ENCODE measurements around the gene TMEM263.

The TMEM263 gene

DNA sequence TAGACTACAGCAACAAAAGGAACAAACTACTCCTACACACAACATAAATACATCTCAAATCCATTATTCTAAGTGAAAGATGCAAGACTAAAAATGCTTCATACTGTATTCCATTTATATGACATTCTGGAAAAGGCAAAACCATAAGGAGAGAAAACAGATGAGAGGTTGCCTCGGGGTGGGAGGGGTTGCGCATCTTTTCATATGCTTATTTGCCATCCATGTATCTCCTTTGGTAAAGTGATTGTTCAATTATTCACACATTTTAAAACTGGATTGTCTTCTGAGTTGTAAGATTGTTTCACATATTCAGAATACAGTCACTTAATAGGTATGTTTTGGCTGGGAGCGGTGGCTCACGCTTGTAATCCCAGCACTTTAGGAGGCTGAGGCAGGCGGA is 5.1 kb upstream of the TMEM263 start:
- no peak for DNase-seq

DNA sequence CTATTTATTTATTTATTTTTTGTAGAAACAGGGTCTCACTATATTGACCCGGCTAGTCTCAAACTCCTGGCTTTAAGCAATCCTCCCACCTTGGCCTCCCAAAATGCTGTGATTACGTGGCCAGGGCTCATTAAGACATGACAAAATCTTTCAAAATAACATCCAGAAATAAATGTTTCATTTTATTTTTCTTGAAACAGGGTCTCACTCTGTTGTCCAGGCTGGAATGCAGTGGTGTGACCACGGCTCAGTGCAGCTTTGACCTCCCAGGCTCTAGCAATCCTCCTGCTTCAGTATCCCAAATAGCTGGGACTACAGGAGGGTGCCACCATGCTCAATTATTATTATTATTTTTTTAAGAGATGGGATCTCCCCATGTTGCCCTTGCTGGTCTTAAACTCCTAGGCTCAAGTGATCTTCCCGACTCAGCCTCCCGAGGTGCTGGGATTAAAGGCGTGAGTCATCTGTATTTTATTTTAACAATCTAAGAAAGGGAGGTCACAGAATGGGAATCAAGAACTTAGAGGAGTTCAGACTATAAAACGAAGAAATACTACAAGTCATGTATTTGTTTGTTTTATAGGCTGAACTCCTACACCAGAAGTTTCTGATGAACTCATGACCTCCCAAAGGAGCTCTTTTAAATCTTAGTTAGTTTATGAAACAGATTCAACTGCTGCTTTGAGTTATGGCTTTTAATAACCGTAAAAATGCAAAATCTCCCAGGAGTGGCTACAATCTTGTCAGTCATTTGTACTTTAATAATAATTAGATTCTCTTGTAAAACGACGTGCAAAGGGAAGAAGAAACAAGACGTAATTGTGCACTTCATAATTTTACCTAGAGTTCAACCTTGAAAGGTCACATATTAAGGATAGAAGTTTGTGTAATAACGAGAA is 2.1 kb upstream of the TMEM263 start:
- no peak for DNase-seq

DNA sequence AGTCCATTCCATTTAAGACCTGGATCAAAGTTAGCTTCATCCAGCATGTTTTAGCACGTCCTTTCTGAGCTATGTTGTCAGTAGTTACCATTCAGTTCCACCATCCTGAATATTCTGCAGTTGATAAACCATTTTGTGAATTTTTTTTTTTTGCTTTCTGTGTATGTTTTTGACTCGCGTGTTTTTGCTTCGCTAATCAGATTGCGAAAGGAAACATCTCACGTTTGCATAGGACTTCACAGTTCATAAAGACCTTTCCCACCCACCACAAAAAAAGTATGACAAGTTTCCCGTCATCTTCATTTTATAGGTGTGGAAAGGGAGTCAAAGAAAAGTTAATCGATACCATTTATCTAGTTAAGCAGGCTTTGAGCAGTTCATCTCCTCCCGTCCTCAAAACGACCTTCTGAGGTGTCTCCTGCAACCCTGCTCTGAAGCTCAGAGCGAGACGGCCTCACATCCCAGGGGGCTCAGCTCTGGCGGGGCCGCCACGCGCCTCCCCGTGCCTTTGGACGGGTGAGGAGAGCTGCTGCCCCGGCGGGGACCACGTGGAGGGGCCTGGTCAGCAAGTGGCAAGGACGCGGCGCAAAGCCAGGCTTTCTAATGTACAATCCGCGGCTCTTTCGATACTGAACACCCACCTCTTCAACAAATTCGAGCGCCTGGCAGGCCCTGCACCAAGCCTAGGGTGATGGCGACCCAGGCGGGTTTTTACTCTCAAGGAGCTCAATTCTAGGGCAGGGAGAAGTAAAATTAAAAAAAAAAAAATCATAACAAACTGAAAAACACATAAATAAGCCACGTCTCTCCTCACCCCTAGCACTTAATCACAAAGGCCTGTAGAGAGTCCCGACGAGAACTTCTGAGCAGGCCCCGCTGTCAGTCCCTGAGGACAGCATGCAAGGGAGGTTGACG is 988 bp upstream of the TMEM263 start:
- peak in 2 of 3 experiments; percentile 81 to 88 for DNase-seq

DNA sequence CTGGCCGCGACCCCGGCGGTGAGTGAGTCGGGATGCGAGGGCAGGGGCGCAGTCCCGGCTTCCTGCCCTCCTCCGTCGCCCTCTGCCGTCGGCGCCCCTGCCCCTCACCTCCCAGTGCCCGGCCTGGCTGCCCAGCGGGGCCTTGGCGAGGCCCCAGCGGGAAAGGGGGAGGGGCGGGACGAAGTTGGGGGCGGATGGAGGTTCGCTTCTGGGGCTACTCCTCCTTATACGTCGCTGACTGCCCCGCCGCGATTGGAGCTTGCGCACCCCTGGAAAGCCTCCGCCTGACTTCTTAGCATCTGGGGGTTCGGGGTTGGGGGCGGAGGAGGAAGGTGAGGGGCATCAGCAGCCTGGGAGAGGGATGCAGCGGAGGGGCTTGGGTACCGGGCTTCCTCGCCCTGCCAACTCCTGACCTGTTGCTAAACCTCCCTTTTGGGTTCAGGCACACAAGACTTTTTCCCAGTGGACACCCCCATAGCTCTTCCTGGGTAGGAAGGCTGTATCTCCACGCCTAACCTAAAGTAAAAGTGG is 406 bp downstream of the TMEM263 start:
- DNase-seq: peak in 2 of 3 experiments; percentile 64 to 95

- DNase-seq: peak in 2 of 3 experiments; percentile 17 to 58
Observed at GRCh38 chr12:106957583-106957982, 1.9 kb downstream of the TMEM263 start.

GRCh38 chr12:106960443-106960842 is 4.7 kb downstream of the TMEM263 start:
- no peak for DNase-seq

DNA sequence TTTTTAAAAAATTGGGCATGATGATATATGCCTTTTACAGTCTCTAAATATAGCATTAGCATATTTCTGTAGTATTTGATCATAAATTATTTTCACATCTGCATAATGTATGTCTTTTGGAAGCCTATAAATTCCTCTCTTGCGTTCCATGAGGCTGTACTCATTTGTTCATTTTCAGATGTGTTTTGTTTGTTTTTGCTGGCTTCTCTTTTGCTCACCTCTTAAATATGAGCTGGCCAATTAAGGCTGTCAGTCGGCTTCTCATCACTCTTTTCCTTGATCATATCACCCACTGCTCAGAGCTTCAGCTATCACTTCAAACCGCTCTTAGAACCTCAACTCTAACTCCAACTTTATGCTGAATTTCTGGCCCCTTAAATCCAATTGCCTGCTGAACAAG is 6.6 kb downstream of the TMEM263 start:
- peak in 1 of 3 experiments; percentile 14 for DNase-seq

- no peak for DNase-seq
Observed at GRCh38 chr12:106964526-106964925, 8.8 kb downstream of the TMEM263 start.

- no peak for DNase-seq
Observed at GRCh38 chr12:106971065-106971464, 15.4 kb downstream of the TMEM263 start.

DNA sequence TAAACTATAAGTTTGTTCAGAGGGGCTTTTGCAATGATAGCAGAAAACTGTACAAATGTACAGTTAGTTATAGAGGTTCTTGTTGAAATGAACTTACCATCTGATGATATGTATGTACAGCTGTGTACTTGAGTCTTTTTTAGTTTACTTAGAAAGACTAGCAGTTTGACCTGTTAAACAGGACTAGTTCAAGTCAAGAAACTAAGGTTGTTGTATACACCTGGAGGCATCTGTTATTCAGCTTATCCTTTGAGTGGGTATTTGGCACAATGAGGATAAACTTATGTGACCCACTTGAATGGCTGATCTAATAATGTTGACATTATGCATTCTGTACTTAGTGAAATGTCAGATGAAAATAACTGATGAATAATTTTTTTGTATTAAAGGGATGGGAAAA is 17.8 kb downstream of the TMEM263 start:
- DNase-seq: peak in 1 of 3 experiments; percentile 19

DNA sequence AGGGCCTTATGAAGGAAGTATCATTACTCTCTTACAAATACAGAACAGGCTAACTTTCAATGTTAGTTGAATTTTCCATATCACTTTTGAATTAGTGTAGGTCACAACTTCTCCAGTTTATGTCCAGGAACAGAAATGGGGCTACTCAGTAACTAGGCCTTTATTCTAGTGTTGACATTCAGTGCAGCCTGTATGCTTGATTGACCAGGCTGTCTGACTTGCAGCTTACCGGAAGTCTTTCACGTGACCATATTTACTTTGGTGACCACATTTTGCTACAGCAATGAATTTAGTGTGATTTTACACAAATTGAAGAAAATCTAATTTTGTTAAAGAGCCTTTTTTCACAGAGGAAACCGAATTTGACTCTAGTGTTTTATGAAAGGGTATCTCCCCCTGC is 18.8 kb downstream of the TMEM263 start:
- no peak for DNase-seq

GRCh38 chr12:106975098-106975497 is 19.4 kb downstream of the TMEM263 start:
- DNase-seq: no peak

DNA sequence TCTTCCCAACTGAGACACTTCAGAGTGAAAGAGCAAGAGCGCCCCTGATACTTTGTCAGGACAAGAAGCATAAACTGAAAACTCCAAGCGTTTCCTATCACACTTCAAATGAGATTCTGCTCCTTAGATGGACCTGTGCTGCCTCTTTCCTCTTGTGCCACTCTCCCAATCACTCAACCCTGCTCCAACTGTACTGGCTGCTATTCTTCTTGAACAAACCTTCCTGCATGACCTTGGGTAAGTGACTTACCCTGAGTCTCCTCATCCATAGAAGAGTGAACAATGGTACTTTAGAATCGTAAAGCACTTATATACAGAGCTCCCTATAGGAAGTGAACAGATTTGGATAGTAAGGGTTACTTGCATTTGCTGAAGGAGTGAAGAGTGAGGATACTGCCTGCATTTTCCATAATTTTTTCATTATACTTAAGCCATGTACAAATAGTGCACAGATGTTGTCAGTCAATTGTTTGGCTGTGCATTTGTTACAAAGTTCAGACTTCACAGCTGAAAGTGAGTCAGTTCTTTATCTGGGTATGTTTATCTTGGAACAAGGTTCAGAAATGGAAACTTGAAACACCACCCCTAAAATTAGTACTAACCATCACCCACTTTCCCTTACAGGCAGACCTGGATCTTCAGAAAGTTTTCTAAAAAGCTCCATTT is 20.4 kb downstream of the TMEM263 start:
- no peak for DNase-seq

DNA sequence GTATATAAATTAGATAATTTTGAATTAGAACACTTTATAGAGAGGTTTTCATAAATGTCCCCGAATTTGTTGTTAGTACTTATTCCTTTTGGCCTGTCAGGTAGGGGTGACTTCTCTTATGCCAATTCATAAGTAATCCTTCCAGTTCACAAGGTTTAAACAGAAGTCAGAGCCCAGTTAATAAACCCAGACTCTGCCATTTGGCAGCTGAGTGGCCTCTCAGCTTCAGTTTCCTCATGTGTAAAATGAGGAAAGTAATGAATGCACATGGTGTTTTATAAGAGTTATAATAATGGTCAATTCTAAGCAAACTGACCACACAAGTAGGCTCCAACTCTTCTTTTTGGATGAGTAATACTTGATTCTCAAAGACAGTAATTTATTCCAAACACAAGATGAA is 21.0 kb downstream of the TMEM263 start:
- DNase-seq: no peak

DNA sequence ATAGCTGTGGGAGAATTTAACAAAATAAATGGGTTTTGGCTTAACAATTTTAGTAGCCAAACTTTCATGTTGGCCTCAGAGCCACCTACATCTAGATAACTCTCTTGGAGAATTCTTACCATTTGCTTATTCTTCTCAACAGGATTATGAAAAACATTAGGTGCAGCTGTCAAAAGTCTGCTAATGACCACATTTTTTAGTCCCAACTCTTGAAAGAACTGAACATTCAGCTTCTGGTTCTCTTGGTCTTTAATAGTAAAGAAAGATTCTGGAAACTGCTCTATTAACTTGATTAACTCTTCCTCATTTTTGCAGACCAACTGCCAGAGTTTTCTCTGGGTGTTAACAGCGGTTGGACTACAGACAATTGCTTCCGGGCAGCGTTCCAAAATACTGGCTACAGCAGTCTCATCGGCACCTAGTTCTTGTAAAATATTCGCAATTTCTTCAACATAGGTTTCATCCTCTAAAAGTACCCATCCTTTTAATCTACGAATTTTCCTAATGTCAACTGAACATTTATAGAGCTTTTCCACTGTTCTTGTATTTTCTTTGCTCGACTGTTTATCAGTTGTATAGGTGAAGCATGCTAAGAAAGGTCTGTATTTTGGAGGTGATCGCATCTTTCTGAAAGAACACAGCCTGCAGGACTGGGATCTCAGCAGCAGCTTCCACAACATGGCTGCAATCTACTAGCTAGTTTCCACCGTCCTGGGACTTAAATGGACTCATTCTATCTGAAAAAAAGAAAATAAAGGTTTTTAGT is 22.5 kb downstream of the TMEM263 start:
- DNase-seq: no peak

- DNase-seq: no peak
Observed at GRCh38 chr12:106980944-106981343, 25.2 kb downstream of the TMEM263 start.

DNA sequence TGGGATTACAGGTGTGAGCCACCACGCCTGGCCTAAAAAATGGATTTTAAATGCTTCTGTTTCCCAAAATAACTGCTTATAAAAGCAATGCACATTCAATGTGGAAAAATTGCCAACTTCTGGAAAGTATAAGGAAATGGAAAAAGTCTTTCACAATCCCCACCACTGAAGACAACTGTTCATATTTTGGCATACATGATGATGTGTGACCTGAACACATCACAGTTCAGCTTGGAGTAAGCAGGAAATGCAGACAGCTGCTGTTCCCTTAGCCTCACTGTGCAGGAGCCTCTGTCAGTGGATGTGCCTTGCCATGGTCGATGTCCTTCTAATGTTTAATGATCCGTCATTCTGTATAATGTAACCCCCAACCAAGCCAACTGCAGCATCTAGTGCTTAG is 26.1 kb downstream of the TMEM263 start:
- no peak for DNase-seq

DNA sequence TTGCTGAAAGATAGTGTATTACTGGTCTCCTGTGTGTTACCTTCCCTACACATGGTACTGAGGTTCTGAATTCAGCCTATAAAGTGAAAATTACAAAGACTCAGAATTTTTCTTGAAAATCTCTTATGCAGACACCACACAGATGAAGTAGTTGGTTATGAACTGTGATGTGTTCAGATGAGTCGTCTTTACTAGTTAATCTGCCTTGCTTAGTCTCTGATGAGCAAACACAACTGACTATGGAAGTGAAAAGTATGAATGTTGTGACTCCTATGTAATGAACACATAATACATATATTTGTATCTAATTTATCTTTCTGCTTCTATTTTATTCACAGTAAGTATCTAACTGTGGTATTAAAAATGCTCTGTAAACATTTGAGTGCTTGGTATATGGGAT is 26.5 kb downstream of the TMEM263 start:
- no peak for DNase-seq

- DNase-seq: no peak
Observed at GRCh38 chr12:106984588-106985137, 29.0 kb downstream of the TMEM263 start.

DNA sequence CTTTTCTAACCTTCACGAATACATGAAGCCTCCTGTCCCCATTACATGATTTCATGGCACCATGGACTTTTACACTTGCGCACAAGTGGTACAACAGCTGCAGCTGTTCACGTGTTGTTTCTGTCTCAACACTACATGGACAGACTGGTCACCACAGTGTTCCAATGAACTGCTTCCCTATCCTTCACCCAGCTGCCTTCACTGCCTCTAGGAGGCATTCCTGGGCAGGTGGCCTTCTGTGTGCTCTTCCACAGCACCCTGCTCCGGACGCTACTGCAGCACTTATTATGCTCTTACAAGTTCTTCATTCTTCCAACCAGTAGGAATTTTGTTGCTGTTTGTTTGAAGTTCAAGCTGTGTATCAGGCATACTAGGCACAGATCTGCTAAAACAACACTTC is 29.8 kb downstream of the TMEM263 start:
- no peak for DNase-seq

DNA sequence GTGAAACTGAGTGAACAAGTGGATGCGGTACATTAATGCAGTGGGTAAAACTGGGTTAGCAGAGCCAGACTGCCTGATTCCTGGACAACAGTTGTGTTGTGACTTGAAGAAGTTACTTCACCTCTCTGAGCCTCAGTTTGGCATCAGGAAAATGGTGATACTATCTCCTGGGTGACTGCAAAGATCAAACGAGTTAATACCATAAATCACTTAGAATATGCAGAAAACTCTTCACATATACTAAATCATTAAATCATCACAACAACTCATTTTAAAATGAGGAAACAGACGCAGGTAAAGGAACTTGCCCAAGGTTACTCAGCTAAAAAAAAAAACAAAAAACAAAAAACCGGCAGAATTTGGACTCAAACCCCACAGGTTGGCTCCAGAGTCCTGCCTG is 30.4 kb downstream of the TMEM263 start:
- no peak for DNase-seq
